Smooth muscle cell (in vitro differentiated cells): ENCODE measurements around the gene SLC16A2. TPM values are rescaled to one million over a fixed set of nuclear protein-coding genes. Genes with fewer than 3 reads are reported as not detected.

ENCODE experiments used
- DNase-seq: peaks from one replicate; lab custom pipeline; 2025; ENCODE audit not compliant: unreplicated experiment; lab: John Stamatoyannopoulos, UW
- H2AFZ ChIP-seq: fragments of 200-600 bp; sonication (generic); 2 replicates; pipeline ENCODE4 v1.6.0; 2016; ENCODE audit warnings: antibody characterized with exemption, low read depth, mild to moderate bottlenecking
- H3F3A ChIP-seq: fragments of 200-600 bp; sonication (generic); 2 replicates; pipeline ENCODE4 v1.6.0; 2017; ENCODE audit warnings: antibody characterized with exemption, low read depth
- H3K27ac ChIP-seq: fragments of 200-600 bp; sonication (generic); 2 replicates; pipeline ENCODE4 v1.5.1; 2016; ENCODE audit warnings: low read depth, mild to moderate bottlenecking
- H3K27me3 ChIP-seq: fragments of 200-600 bp; sonication (generic); 2 replicates; pipeline ENCODE4 v1.6.1; 2016; ENCODE audit warnings: low read depth, mild to moderate bottlenecking
- H3K36me3 ChIP-seq: fragments of 200-600 bp; sonication (generic); 2 replicates; pipeline ENCODE4 v1.5.1; 2016; ENCODE audit warnings: low read depth
- H3K4me1 ChIP-seq: fragments of 200-600 bp; sonication (generic); 2 replicates; pipeline ENCODE4 v1.5.1; 2016; ENCODE audit warnings: low read depth
- H3K4me2 ChIP-seq: fragments of 200-600 bp; sonication (generic); 2 replicates; pipeline ENCODE4 v1.6.0; 2016; ENCODE audit warnings: mild to moderate bottlenecking
- H3K4me3 ChIP-seq: fragments of 200-600 bp; sonication (generic); 2 replicates; pipeline ENCODE4 v1.5.1; 2016; ENCODE audit warnings: mild to moderate bottlenecking
- H3K79me2 ChIP-seq: fragments of 200-600 bp; sonication (generic); 2 replicates; pipeline ENCODE4 v1.6.0; 2016; ENCODE audit warnings: low read depth, mild to moderate bottlenecking
- H3K9ac ChIP-seq: fragments of 200-600 bp; sonication (generic); 2 replicates; pipeline ENCODE4 v1.6.0; 2016; ENCODE audit warnings: low read depth
- H3K9me3 ChIP-seq: fragments of 200-600 bp; sonication (generic); replicated peaks from 2 replicates; pipeline ENCODE4 v1.5.1; 2016; ENCODE audit warnings: low read depth
- H4K20me1 ChIP-seq: fragments of 200-600 bp; sonication (generic); 2 replicates; pipeline ENCODE4 v1.6.0; 2016; ENCODE audit warnings: low read depth
- CTCF ChIP-seq: fragments of 200-600 bp; sonication (generic); IDR thresholded peaks from 2 replicates; pipeline ENCODE4 v1.5.1; 2017; ENCODE audit warnings: borderline replicate concordance, mild to moderate bottlenecking, antibody characterized with exemption; ENCODE audit not compliant: insufficient read depth, poor library complexity, severe bottlenecking
- WGBS: methylation state at CpG from one replicate; pipeline ENCODE4 v1.1.7; 2016; ENCODE audit warnings: low lambda C conversion rate; 5-methylcytosine and 5-hydroxymethylcytosine counted together
- polyA plus RNA-seq: library from polyadenylated mRNA; unstranded; fragments of >200 nt; fragmentation: Nextera tagmentation; extraction: Ambion mirVana; gene quantifications from 2 replicates; pipeline ENCODE4 v1.2.1, GENCODE V29; 2016
- total RNA-seq: library from RNA; depleted of rRNA; stranded (reverse); fragments of >200 nt; gene quantifications from 2 replicates; pipeline ENCODE4 v1.2.3, GENCODE V29; 2014

The SLC16A2 gene
- total and polyA plus RNA-seq, 2 experiments from 2014 or later = 13.4 to 17.8 TPM

GRCh38 chrX:74426615-74427014 lies 5.3 kb downstream of the SLC16A2 start:
- H3K79me2 ChIP-seq = no peaks in the 10 kb centered on the region
- WGBS = 48% methylated on average over 2 of the region's 2 CpGs

GRCh38 chrX:74431797-74432196 lies 10.5 kb downstream of the SLC16A2 start:
- 55% methylated on average over 2 of the region's 2 CpGs for WGBS
- Histone ChIP-seq H3K9ac (no peak overlapping the region), H3K9me3 (no peaks in the 10 kb centered on the region), H3K4me2 (no peak overlapping the region), H3F3A (no peaks in the 10 kb centered on the region), H3K4me3 (no peak overlapping the region), H3K27ac (no peak overlapping the region), H3K36me3 (no peaks in the 10 kb centered on the region), H3K4me1 (no peaks in the 10 kb centered on the region), H4K20me1 (no peaks in the 10 kb centered on the region), H2AFZ (no peak overlapping the region), H3K79me2 (no peaks in the 10 kb centered on the region), H3K27me3 (no peaks in the 10 kb centered on the region)
- DNase-seq = no peak
- no peak for TF ChIP-seq CTCF

More at GRCh38 chrX:74426615-74427014, 5.3 kb downstream of the SLC16A2 start:
- H3K36me3 ChIP-seq = no peaks in the 10 kb centered on the region
- H3K4me3 ChIP-seq = no peak overlapping the region
- no peak overlapping the region for H3K27ac ChIP-seq
- H3K9ac ChIP-seq = no peak overlapping the region
- no peaks in the 10 kb centered on the region for H4K20me1 ChIP-seq
- TF ChIP-seq CTCF = no peak
- DNase-seq = no peak
- no peak overlapping the region for H2AFZ ChIP-seq
- no peaks in the 10 kb centered on the region for H3K27me3 ChIP-seq
- no peaks in the 10 kb centered on the region for H3K4me1 ChIP-seq
- H3K9me3 ChIP-seq = no peaks in the 10 kb centered on the region
- H3F3A ChIP-seq = no peaks in the 10 kb centered on the region
- no peak overlapping the region for H3K4me2 ChIP-seq

- no peak for DNase-seq
- H3K9me3 ChIP-seq = no peaks in the 10 kb centered on the region
- 71% methylated on average over 1 of the region's 1 CpG for WGBS
These were observed 13.0 kb downstream of the SLC16A2 start for GRCh38 chrX:74434336-74434735.

More at GRCh38 chrX:74434336-74434735, 13.0 kb downstream of the SLC16A2 start:
- no peak overlapping the region for H3K9ac ChIP-seq
- no peak overlapping the region for H3K4me3 ChIP-seq
- H3K79me2 ChIP-seq = no peaks in the 10 kb centered on the region
- H2AFZ ChIP-seq = no peak overlapping the region
- no peaks in the 10 kb centered on the region for H4K20me1 ChIP-seq
- no peaks in the 10 kb centered on the region for H3K36me3 ChIP-seq
- H3F3A ChIP-seq = no peaks in the 10 kb centered on the region
- no peaks in the 10 kb centered on the region for H3K27me3 ChIP-seq
- no peaks in the 10 kb centered on the region for H3K4me1 ChIP-seq
- H3K4me2 ChIP-seq = no peak overlapping the region
- H3K27ac ChIP-seq = no peak overlapping the region
- TF ChIP-seq CTCF = no peak
